ENCODE data around the gene SLC26A9.

Gene SLC26A9

DNA sequence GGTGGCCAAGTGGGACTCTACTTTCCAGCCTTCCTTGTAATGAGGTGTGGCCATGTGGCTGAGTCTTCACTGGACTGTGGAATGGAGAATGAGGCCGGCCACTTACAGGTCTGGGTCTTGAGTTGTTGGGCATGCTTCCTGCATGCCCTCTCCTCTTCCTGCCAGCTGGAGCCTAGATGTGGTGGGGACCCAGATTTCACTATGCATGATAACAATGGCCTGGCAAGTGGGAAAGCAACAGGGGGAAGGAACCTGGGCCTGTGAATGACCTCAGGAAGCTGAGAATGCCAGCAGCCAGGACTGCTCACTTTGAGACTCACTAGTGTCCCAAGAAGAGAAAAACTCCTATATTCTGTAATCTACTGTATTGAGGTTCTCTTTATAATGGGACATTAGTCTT is 8.5 kb upstream of the SLC26A9 start:
- no peak for DNase-seq (ENCODE audit: low read depth, low spot score)
- no peak overlapping the region for H3K4me3 ChIP-seq (ENCODE audit: low read length)

DNA sequence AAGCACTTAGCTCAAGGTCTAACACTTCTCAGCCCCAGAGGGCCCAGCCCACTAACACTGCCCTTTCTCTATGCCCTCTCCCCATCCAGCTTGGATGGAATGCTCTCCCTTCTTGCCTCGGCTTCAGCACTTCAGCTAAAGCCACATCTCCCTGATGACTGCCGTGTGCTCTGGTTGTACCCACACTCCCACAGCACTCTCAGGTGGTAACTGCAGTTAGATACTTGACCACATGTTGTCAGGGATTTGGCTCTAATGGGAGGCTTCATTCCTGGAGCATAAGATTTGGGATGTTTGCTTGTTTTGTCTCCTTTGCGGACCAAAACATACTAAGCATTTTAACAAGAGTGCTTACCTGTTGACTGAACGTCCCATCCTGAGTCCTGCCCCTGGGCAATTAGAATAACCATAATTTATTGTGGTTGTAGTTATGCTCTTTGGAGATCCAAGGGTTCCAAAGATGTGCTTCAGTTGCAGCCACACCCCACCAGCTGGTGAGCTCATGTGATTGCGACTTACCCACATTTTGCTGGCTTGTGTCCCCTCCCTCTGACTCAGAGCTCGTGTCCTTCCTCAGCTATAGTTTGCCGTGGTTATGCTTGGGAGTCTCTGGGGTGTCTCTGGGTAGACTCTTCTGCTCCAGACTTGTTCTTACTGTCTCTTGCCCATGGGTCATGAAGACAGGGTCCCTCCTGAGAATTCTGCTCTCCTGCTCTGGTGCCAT is 7.7 kb upstream of the SLC26A9 start:
- peak; percentile 11 for DNase-seq (ENCODE audit: low read depth, low spot score)
- no peak overlapping the region for H3K4me3 ChIP-seq (ENCODE audit: low read length)

DNA sequence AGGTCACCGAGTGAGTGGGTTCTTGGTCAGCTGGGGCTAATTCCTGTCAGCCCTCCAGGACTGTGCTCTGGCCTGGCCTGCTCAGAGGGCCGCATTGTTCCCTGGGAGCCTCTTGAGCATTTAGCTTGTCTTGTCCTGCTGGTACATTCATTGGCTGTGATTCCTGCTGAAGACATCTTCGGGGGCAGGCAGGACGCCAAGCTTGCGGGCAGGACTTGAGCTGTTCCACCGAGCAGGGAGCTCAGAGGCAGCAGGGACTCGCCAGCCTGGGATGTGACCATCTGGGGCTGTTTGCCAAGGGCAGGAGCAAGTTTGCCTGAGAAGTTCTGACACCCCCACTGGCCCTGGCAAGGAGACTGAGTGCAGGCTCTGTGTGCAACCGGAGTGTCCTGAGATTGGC is 7.0 kb upstream of the SLC26A9 start:
- H3K4me3 ChIP-seq (ENCODE audit: low read length), result no peak overlapping the region
- no peak for DNase-seq (ENCODE audit: low read depth, low spot score)

DNA sequence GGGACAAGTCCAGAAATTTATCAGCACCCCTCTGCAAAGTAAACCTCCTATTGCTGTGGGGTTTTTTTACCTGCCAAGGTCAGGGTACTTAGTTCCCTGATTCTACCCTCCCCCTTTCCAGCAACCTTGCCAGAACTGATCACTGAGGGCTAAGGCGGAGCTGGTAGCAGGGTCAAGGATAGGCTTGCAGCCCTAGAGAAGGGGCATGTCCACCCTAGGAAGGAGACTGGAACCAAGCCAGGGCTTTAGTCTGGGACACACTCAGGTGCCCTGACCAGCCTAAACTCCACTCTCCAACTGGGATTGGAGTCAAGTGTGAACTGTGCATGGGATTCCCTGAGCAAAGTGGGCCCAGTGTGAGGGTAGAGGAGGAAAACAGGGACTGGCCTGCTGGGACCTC is 6.5 kb upstream of the SLC26A9 start:
- no peak for DNase-seq (ENCODE audit: low read depth, low spot score)
- no peak overlapping the region for H3K4me3 ChIP-seq (ENCODE audit: low read length)

DNA sequence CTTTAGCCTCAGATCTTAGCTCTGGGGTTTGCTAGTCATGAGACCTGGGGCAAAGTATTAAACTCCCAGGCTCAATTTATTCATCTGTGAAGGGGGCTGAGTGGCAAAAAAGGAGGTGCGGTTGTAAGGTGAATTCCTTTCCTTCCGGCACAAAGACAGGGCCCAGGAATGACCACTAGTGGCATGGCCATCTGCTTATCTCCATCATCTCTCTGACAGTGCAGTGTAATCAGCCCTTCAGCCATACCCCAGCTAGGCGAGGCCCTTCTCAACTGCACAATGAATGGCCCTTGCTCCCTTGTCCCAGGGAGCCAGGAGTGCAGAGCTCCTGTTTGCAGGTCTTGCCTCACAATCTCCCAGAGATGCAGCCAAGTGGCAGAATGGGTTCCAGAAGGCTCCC is 5.6 kb upstream of the SLC26A9 start:
- no peak overlapping the region for H3K4me3 ChIP-seq (ENCODE audit: low read length)
- DNase-seq (ENCODE audit: low read depth, low spot score), result no peak

DNA sequence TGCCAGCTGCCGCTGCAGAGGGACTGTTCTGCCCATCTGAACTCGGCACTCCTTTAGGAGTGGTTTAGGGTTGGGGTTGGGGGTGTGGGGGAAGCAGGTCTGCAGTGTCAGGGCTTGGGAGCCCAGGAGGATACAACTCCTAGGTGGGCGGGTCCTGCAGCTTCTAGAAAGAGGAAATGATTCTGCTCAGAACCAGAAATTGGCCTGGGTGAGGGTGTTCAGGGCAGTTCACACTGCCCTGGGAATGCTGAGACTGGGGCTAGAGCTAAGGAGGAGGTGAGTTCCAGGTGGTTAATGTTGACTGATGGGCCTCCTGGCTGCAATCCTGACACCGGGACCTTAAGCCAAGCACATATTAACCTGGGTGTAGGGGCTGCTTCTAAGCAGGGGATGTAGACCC is 4.8 kb upstream of the SLC26A9 start:
- DNase-seq (ENCODE audit: low read depth, low spot score), result no peak

DNA sequence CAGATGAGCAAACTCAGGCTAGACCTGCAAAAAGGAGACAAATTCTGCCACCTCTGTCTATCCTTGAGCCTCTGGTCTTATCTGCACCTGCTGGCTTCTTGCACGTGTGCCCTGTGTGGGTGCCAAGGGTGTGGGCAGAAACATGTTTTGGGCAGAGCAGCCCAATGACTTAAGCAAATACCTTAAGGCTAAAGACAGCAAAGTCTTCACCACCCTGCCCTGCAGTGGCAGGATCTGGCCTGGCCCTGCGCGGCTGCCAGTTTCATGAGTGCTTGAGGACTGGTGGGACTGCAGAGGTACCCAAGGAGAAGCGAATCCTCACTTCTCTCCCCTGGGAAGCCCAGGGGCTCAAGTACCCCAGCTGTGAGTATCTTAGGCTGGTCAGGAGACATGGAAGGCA is 3.8 kb upstream of the SLC26A9 start:
- no peak overlapping the region for H3K4me3 ChIP-seq (ENCODE audit: low read length)
- DNase-seq (ENCODE audit: low read depth, low spot score), result no peak

More for the DNA sequence above, 4.8 kb upstream of the SLC26A9 start:
- H3K4me3 ChIP-seq (ENCODE audit: low read length), result no peak overlapping the region

DNA sequence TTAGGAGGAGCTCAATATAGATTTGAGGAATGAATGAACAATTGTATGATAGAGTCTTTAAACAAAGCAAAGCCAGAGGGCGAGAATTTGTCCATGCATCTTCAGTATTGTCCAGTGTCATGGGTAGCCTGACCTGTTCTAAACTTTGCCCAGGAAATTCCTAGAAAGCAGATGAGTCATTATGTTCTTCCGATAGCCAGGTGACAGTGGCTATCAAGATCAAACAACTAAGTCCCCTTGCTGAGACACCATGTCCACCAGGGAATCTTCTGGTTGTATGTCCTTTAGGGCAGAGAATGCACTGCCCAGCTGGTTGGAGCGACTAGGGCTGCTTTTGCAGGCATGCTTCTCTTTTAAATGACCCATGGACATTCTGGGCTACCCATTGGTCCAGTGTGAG is 1.8 kb upstream of the SLC26A9 start:
- H3K4me3 ChIP-seq (ENCODE audit: low read length), result no peak overlapping the region
- DNase-seq (ENCODE audit: low read depth, low spot score), result no peak

DNA sequence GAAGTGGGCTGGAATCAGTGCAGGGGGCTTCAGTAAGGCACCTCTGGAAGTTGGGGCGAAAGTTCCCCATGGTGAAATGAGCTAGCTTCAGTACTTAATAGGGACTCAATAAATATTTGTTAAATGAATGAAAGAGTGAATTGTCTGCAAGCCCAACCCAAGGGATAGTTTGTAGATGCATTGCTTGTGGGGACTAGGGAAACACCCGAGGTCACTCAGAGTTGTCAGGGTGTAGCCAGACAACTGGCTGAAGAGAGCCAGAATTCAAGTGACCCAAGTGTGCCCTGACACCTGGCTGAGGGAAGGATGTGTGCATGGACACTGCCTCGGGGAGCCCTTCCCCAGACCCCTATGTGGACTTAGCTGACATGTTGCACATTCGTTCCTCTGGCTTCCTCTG is 1.3 kb upstream of the SLC26A9 start:
- no peak for DNase-seq (ENCODE audit: low read depth, low spot score)
- H3K4me3 ChIP-seq (ENCODE audit: low read length), result no peak overlapping the region

DNA sequence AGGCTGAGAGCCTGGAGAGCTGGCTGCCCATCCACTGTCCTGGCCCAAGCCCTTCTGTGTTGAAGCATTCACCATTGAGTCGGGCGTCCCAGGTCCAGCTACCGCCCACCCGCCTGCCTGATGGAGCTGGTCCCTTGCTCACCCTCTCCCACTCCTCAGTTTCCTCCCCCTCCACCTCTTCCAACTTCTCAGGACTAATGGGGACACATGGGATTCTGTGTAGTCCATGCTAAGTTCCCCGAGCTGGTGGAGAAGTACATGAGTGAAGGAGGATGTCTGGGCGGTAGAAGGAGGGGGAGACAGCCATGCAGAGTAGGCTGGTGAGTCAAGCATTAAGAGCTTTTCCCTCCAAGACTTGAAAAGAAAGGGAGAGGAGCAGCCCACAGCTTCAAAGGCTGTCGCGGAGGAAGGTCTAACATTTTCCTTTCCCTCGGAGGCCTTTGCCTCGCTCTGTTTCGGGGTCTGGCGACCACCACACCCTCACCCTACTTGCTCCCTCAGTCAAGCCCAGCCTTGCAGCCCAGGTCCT is 561 bp downstream of the SLC26A9 start:
- DNase-seq (ENCODE audit: low read depth, low spot score), result peak; percentile 22
- no peak overlapping the region for H3K4me3 ChIP-seq (ENCODE audit: low read length)

DNA sequence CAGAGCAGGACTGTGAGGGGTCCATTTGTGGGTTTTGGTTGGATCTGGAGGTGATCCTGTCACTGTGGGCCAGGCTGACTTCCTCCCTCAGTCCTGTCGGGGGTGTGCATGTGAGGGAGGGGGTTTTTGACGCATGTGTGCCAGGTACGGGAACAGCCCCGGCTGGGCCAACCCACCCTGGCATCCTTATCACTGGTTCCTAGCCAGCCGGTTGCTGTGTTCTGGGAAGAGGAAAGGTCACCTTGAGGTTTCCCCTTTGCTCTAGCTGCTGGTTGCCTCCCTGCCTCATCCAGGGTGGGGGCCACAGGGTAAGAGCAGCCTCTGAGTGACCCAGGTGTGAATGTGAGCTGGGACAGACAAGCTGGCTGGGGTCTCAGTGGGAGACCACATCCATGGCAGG is 2.5 kb downstream of the SLC26A9 start:
- DNase-seq (ENCODE audit: low read depth, low spot score), result no peak
- H3K4me3 ChIP-seq (ENCODE audit: low read length), result no peak overlapping the region

DNA sequence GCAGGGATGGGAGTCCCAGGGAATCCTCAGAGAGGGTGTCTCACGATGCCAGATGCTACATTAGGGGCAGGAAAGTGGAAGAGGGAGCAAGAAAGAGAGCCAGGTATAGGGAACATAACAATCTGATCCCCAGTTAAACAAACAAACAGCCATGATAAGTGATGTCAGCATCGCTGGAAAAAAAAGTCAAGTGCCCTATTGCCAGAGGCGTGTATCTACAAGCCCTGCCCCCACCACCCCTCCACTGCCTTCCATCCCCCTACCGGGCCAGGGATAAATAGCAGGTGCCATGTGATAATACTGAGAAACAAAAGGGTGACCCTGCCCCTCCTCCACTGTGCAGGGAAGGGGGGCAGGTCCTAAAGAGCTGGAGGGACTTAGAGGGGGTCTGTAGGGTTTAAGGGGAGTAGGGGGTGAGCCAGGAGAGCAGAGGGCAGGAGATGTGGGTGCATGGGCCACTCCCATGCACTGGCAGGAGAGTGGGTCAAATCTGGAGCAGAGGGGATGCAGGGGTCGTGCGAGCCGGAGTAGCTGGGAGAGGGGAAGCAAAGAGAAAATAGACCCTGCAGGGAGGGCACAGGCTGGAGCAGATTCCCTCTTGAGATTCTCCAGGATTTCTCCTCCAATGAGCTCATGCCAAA is 3.4 kb downstream of the SLC26A9 start:
- peak; percentile 73 for DNase-seq (ENCODE audit: low read depth, low spot score)

DNA sequence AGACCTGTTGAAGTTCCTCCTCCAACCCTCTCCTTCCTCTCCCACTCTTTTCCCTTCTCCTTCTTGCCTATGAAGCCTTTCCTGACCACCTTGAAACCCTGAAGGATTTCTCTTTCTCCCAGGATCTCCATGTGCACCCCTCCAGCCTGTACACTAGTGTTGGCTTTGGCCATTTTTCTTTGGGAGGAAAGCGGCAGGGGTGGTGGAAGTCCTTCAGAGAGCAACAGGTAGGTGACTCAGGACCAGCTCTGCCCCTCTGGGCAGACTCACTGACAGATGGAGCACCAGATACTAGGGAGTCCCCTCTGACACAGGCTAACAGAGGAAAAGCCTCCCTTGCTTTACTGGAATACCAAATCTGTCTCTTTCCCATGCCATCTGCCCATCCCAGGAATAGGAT is 4.6 kb downstream of the SLC26A9 start:
- DNase-seq (ENCODE audit: low read depth, low spot score), result no peak
- no peak overlapping the region for H3K4me3 ChIP-seq (ENCODE audit: low read length)

More for the DNA sequence above, 3.4 kb downstream of the SLC26A9 start:
- no peak overlapping the region for H3K4me3 ChIP-seq (ENCODE audit: low read length)

DNA sequence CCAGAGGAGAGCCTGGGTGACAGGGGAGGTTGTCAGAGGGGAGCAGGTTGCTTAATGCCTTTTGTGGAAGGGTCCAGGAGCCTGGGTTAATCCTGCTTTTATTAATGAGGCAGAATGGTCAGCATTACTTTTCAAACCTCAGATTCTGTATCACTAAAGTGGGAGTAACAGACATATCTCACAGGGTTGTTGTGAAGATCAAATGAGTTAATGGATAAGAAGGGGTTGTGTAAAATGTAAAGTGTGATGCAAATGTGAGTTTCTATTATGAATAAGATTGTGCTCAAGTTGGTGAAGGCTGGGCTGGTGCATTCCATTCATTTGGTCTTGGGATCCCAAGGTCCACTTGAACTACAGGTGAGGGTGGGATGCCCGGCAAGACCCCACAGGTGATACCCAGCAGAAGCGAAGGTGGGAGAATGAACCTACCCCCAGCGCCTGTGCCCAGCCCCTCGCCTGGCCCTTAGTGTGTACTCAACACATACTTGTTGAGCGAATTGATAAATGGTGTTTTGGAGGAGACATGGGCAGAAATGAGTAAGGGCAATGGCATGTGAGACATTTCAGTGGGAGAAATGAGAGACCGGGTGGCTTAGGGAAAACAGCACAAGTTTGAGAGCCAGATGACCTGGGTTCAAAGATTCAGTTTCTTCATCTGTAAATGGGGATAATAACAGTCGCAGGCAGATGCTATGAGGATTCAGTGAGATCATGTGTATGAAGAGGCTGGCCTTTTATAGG is 6.2 kb downstream of the SLC26A9 start:
- DNase-seq (ENCODE audit: low read depth, low spot score), result no peak
- H3K4me3 ChIP-seq (ENCODE audit: low read length), result no peak overlapping the region

DNA sequence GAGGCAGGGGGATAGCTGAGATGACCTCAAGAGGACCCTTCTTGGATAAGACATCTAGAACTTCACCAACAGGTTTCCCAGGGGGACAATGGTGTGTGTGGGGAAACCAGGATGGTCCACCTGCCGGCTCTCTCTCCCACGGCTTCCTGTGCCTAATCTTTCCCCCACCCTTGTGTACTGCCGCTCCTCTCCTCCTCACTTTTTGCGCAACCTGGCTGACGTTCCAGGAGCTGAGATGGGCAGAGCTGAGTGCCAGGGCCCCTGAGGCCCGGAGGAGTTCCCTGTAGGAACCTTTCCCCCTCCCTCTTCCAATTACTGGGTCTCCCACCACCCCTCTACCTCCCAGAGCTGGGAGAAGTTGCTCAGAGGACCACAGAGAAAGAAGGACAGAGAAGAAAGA is 6.9 kb downstream of the SLC26A9 start:
- DNase-seq (ENCODE audit: low read depth, low spot score), result no peak
- H3K4me3 ChIP-seq (ENCODE audit: low read length), result no peak overlapping the region

DNA sequence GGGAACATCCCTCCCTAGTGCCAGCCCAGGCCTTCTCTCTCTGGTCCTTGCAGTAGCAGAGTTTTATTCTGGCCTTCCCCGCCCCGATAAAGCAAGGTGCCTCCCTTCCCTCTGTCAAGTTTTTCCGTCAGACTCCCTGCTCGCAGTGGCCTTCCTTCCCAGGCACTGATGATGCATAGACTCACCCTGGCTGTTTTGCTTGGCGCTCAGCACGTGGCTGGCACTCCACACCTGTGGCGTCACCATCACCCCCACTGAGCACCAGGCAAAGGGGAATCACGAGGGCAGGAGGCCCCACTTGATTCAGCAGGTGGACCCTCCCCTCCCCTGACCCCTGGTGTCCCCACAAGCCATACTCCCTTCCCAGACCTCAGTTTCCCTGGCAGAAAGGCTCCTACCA is 7.4 kb downstream of the SLC26A9 start:
- H3K4me3 ChIP-seq (ENCODE audit: low read length), result no peak overlapping the region
- DNase-seq (ENCODE audit: low read depth, low spot score), result no peak

DNA sequence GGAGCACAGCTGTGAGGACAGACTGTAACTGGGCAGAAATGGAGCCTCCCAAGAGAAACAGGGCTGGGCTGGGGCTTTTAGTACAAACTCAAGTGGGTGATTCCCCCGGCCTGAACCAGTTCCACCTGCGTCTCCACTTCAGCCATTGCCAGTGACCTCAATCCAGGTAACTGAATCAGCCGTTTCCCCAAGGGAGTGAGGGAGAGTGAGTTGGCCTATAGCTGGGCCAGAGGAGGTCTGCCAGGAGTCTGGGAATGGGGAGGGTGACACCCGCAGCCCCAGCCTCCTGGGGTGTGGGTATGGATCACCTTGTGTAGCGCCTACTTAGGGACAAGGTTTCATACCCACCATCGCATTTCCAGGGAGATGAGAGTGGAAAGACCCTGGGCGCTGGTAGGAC is 8.5 kb downstream of the SLC26A9 start:
- DNase-seq (ENCODE audit: low read depth, low spot score), result no peak
- H3K4me3 ChIP-seq (ENCODE audit: low read length), result no peak overlapping the region

DNA sequence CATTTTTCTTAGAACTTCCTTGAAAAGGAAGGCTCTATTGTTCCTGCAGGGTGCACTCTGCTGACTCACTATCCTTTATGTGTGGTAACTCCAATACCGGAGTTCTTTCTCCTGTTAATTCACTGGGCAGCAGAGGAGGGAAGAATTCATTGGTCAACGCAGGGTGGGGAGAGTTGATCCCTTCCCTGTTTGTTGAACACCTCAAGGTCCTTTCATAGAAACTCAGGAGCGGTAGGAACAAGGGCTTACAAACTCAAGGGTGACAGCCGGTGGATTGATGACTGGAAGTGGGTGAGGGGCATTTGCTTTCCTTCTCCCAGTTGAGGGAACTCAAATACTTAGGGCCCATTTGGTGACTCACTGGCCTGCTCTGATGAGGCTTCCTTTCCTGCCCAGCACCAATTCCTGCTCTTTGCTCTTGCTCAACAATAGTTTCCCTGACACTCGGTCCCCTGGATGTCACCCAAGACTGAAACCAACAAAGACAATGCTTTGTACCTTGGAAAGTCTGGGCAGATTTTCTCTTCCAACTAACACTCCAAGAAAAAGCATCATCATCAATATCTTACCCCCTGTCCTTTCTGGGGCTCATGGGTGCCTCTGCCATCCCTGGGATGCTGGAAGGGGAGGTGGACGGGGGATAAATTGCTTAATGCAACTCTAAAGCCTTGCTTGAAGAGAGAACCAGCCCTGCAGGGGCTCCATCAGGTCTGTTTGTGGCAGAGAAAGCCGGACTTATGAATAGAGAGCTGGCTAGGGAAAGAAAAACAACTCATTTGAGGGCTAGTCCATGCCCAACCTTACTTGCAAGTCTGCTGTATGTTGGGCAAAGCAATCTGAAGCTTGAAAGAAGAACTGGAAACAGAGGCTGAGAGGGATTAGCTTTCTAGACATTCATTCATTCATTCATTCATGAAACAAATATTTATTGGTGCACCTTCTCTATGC is 9.3 kb downstream of the SLC26A9 start:
- no peak for DNase-seq (ENCODE audit: low read depth, low spot score)
- H3K4me3 ChIP-seq (ENCODE audit: low read length), result no peak overlapping the region

DNA sequence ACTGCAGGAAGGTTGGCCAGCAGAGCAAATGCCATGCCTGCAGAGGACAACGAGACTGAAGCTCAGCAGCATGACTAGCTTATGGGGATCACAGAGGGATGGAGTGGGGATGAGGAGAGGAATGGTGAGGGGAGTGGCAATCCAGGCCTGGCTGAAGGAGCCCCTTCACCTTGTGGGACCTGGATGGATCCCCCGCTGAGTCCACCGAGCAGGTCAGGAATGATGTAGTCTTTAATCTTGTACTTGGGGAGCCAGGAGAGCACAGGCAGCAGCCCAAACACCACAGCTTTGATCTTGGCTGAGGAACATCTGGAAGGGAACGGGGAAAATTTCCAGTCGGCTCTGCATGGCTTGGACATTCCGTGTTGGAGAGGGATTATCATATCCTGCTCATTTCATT is 10.5 kb downstream of the SLC26A9 start:
- no peak for DNase-seq (ENCODE audit: low read depth, low spot score)
- no peak overlapping the region for H3K4me3 ChIP-seq (ENCODE audit: low read length)

Data from Jurkat, Clone E6-1 (cell line).